ENCODE measurements around the gene C1QA.

The C1QA gene

DNA sequence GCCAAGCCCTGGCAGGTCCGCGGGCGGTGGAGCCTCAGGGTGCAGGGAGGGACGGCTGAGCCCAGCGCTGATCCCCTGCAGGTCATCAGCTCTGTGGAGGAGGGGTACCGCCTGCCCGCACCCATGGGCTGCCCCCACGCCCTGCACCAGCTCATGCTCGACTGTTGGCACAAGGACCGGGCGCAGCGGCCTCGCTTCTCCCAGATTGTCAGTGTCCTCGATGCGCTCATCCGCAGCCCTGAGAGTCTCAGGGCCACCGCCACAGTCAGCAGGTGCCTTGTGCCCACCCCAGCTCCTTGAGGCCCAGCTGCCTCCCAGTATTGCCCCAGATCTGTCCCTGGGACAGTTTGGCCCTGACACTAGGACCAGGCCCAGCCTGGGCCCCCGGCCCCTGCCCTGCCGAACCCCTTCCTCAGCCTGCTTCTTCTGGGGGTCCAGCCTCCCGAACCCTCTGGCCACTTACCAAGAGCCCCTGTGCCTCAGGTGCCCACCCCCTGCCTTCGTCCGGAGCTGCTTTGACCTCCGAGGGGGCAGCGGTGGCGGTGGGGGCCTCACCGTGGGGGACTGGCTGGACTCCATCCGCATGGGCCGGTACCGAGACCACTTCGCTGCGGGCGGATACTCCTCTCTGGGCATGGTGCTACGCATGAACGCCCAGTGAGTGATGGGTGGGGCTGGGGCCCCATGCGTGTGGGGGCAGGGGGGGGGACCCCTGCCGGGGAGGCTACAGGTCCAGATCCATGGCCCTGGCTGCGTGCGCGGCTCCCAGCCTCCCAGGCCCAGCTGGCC, 35.4 kb upstream of the C1QA start:
- TF ChIP-seq, protein P1, sequence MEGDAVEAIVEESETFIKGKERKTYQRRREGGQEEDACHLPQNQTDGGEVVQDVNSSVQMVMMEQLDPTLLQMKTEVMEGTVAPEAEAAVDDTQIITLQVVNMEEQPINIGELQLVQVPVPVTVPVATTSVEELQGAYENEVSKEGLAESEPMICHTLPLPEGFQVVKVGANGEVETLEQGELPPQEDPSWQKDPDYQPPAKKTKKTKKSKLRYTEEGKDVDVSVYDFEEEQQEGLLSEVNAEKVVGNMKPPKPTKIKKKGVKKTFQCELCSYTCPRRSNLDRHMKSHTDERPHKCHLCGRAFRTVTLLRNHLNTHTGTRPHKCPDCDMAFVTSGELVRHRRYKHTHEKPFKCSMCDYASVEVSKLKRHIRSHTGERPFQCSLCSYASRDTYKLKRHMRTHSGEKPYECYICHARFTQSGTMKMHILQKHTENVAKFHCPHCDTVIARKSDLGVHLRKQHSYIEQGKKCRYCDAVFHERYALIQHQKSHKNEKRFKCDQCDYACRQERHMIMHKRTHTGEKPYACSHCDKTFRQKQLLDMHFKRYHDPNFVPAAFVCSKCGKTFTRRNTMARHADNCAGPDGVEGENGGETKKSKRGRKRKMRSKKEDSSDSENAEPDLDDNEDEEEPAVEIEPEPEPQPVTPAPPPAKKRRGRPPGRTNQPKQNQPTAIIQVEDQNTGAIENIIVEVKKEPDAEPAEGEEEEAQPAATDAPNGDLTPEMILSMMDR (IDR thresholded peaks at IDR 0.05; ENCODE audit: insufficient read depth, low read depth, low read length, missing control alignments) = no peak
- H3K4me3 ChIP-seq (ENCODE audit: low read length) = no peak overlapping the region
- DNase-seq (ENCODE audit: low read depth) = no peak

DNA sequence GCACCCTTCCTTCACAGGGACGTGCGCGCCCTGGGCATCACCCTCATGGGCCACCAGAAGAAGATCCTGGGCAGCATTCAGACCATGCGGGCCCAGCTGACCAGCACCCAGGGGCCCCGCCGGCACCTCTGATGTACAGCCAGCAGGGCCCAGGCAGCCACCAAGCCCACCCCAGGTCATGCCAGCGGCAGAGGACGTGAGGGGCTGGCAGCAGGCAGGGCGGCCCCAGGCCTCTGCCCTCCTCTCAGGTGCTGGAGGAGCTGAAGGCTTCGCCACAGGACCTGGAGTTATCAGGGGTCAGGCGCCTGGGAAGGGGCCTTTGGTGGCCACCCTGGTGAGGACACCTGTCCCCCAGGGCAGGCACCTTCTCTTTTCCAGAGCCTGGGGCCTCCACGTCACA, 34.8 kb upstream of the C1QA start:
- TF ChIP-seq, protein P1 (IDR thresholded peaks at IDR 0.05; ENCODE audit: insufficient read depth, low read depth, low read length, missing control alignments) = no peak
- H3K4me3 ChIP-seq (ENCODE audit: low read length) = no peak overlapping the region
- DNase-seq (ENCODE audit: low read depth) = no peak

DNA sequence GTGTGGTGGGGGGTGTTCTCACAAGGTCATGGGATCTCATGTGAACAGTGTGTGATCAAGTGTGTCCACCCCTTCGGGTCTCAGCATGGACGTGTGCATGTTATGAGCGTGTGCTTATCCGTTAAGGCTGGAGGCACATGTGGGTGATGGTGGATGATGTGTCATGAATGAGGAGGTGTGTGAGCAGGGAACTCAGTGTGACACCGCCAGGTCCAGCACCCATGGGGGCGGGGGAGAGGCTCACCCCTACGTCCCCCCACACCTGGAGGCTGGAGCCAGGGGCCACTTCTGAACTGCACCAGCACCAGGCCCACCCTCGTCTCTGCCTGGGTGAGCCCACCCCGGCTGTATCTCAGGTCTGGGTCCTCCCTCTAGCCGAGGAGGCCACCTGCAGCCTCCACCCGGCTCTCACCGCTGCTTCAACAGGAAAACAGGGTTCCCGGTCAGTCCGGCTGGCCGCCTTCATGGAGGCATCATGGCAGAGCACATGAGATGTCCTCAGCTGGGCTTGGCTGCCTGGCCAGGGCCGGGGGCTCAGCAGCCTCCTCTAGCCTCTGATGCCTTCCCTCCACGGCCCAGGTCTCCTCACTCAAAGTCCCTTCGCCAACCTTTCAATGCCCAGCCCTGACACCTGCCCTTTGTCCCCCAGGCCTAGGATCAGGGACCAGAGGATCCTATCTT, 34.2 kb upstream of the C1QA start:
- TF ChIP-seq, protein P1 (IDR thresholded peaks at IDR 0.05; ENCODE audit: insufficient read depth, low read depth, low read length, missing control alignments) = no peak
- no peak for DNase-seq (ENCODE audit: low read depth)
- H3K4me3 ChIP-seq (ENCODE audit: low read length) = no peak overlapping the region

DNA sequence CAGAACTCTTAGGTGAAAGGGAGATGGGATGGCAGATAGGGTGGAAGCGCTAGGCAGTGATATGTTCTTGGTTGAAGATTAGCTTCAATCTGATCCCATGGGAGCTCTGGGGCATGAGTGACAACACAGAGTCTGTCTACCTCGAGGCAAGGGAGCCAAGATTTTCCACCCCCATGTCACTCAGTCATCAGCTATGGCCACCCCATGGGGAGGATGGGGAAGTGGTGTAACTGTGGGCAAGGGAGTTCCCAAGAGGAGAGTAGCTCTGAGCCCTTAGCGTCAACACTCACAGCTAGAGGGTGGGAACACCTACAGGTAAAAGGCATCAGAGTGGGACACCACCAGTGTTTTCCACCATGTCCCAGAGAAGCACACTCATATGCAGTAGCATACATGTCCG, 30.3 kb upstream of the C1QA start:
- TF ChIP-seq, protein P1 (IDR thresholded peaks at IDR 0.05; ENCODE audit: insufficient read depth, low read depth, low read length, missing control alignments) = no peak
- no peak for DNase-seq (ENCODE audit: low read depth)
- no peak overlapping the region for H3K4me3 ChIP-seq (ENCODE audit: low read length)

DNA sequence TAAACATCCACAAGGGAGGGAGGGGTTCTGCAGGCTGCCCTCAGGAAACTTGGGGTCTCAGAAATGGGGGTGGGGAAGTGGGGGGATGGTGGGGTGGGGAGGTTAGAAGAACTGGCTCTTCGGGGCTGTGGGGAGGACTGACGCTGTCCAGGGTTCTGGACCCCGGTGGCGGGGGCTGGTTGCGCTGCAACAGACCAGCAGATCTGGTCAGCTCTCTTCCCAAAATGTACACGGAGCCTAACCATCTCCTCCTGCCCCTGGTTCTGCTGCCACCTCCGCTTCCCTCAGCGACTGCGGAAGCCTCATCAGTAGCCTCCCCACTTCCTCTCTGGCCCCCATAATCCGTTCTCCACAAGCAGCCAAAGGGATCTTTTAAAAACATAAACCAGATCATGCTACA, 29.3 kb upstream of the C1QA start:
- no peak for DNase-seq (ENCODE audit: low read depth)
- H3K4me3 ChIP-seq (ENCODE audit: low read length) = no peak overlapping the region
- TF ChIP-seq, protein P1 (IDR thresholded peaks at IDR 0.05; ENCODE audit: insufficient read depth, low read depth, low read length, missing control alignments) = no peak

DNA sequence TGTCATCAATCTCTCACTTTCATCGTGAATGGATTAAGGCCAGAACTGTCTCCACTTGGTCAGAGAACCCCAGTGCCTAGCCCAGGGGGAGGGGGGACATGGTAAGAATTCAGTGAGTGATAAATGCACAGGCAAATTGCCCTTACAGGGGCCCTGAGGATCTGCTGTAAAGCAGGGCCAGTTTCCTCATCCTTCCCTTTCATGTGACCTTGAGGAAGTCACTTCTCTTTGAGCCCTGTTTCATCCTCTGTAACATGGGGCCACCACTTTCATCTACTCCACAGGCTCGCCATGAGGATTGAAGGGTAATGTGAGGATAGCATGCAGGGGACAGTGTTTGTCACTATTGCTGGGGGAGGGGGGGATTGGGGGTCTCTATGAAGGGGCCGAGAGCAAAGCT, 28.1 kb upstream of the C1QA start:
- no peak for DNase-seq (ENCODE audit: low read depth)
- TF ChIP-seq, protein P1 (IDR thresholded peaks at IDR 0.05; ENCODE audit: insufficient read depth, low read depth, low read length, missing control alignments) = no peak
- no peak overlapping the region for H3K4me3 ChIP-seq (ENCODE audit: low read length)
